CD4-positive, alpha-beta memory T cell (primary cell): ENCODE results near the gene RHBDD3. TPM values are rescaled to one million over a fixed set of nuclear protein-coding genes. Genes with fewer than 3 reads are reported as not detected.

Experiments used
- CTCF ChIA-PET: fragments of 350-600 bp; sonication (Branson Sonifier 250); formaldehyde crosslinking; loops from one replicate; lab custom pipeline; 2021; ENCODE audit warnings: inconsistent platforms; ENCODE audit not compliant: partially characterized antibody; lab: Charles Lee
- POLR2A ChIA-PET: fragments of 350-600 bp; sonication (Branson Sonifier 250); formaldehyde crosslinking; loops from one replicate; lab custom pipeline; 2021; ENCODE audit not compliant: partially characterized antibody; lab: Charles Lee
- DNase-seq, 5 donors: peaks; one replicate each; pipeline versions ENCODE4 v3.0.0 to v3.0.0-alpha.2; 2020 to 2022; ENCODE audit warnings: mixed read lengths in 1 of 5
- H3K27ac ChIP-seq: one replicate; pipeline ENCODE4 v1.7.0; 2013; ENCODE audit warnings: low read depth, low read length
- H3K27me3 ChIP-seq: 2 replicates; pipeline ENCODE4 v1.7.0; 2013; ENCODE audit warnings: mild to moderate bottlenecking, low read length, moderate library complexity; ENCODE audit not compliant: insufficient read depth
- H3K36me3 ChIP-seq: 2 replicates; pipeline ENCODE4 v1.7.0; 2013; ENCODE audit warnings: mild to moderate bottlenecking, low read length, moderate library complexity; ENCODE audit not compliant: insufficient read depth
- H3K4me1 ChIP-seq: 2 replicates; pipeline ENCODE4 v1.7.0; 2013; ENCODE audit warnings: mild to moderate bottlenecking, low read length, moderate library complexity; ENCODE audit not compliant: insufficient read depth
- H3K4me3 ChIP-seq, 2 donors: one replicate each; pipeline ENCODE4 v1.7.0; 2013; ENCODE audit warnings: low read length in 2 of 2, mild to moderate bottlenecking in 1 of 2
- H3K9me3 ChIP-seq, 2 donors: one replicate each; pipeline ENCODE4 v1.7.0; 2013; ENCODE audit warnings: low read length in 2 of 2, control low read depth in 1 of 2; ENCODE audit not compliant: control insufficient read depth in 1 of 2
- H3K27ac Mint-ChIP-seq, 7 donors: one replicate each; pipeline ENCODE4 v1.8.0; 2020 to 2021; ENCODE audit warnings: mixed read lengths in 7 of 7, mild to moderate bottlenecking in 6 of 7, inconsistent platforms in 3 of 7, moderate library complexity in 3 of 7
- H3K27me3 Mint-ChIP-seq, 2 donors: one replicate each; pipeline ENCODE4 v1.8.0; 2020 to 2021; ENCODE audit warnings: mixed read lengths in 2 of 2
- H3K36me3 Mint-ChIP-seq, 2 donors: one replicate each; pipeline ENCODE4 v1.8.0; 2020 to 2021; ENCODE audit warnings: mixed read lengths in 2 of 2, inconsistent platforms in 1 of 2, mild to moderate bottlenecking in 1 of 2
- H3K4me1 Mint-ChIP-seq, 4 donors: one replicate each; pipeline ENCODE4 v1.8.0; 2020 to 2021; ENCODE audit warnings: mixed read lengths in 4 of 4, mild to moderate bottlenecking in 1 of 4
- H3K4me3 Mint-ChIP-seq, 8 donors: one replicate each; pipeline ENCODE4 v1.8.0; 2020 to 2021; ENCODE audit warnings: mixed read lengths in 8 of 8, mild to moderate bottlenecking in 7 of 8, moderate library complexity in 6 of 8, inconsistent platforms in 3 of 8
- H3K9me3 Mint-ChIP-seq, 8 donors: one replicate each; pipeline ENCODE4 v1.8.0; 2020 to 2021; ENCODE audit warnings: mixed read lengths in 8 of 8, mild to moderate bottlenecking in 5 of 8, inconsistent platforms in 3 of 8, moderate library complexity in 1 of 8
- intact Hi-C: fragments of 100-400 bp; cut with micrococcal nuclease; formaldehyde crosslinking; loops from one replicate; pipeline ENCODE4 v1.15.1; 2023
- polyA plus RNA-seq, 2 donors: library from polyadenylated mRNA; unstranded; fragments of 300-500 nt; fragmentation: Illumina TruSeq; gene quantifications; one replicate each; pipeline ENCODE4 v1.2.3, GENCODE V29; 2021
- total RNA-seq, 2 experiments: library from RNA; stranded (reverse); gene quantifications; one replicate each; pipeline ENCODE4 v1.2.3, GENCODE V29; 2021

The RHBDD3 gene
- total and polyA plus RNA-seq, 4 experiments from 2014 or later: 7.8 to 16.1 (median 11.1) TPM

GRCh38 chr22:29308791-29309262 is 41.0 kb upstream of the RHBDD3 start:
- peaks cover 8% of the 10 kb centered on the region for H3K27me3 ChIP-seq
- H3K9me3 ChIP-seq: no peaks in the 10 kb centered on the region
- Mint-ChIP-seq H3K27me3 (peaks cover 16 to 23% of the 10 kb centered on the region in 2 donors), H3K9me3 (no peaks in the 10 kb centered on the region), H3K36me3 (no peaks in the 10 kb centered on the region), H3K4me3 (peak overlapping the region in 6 of 8 donors; percentile 40 to 67 (median 52)), H3K27ac (peak overlapping the region in 4 of 7 donors; percentile 24 to 73 (median 58)), H3K4me1 (peaks cover 10 to 41% (median 26%) of the 10 kb centered on the region in 4 donors)
- no peak overlapping the region for H3K27ac ChIP-seq
- DNase-seq: peak; percentile 32 to 60 (median 51)
- intact Hi-C loops: no loop called here
- H3K36me3 ChIP-seq: no peaks in the 10 kb centered on the region
- POLR2A ChIA-PET: no interaction called here
- CTCF ChIA-PET: no interaction called here
- H3K4me1 ChIP-seq: peaks cover 27% of the 10 kb centered on the region
- no peak overlapping the region for H3K4me3 ChIP-seq

GRCh38 chr22:29308148-29308790 is 40.5 kb upstream of the RHBDD3 start:
- ChIA-PET CTCF (no interaction called here), POLR2A (no interaction called here)
- no peaks in the 10 kb centered on the region for H3K9me3 ChIP-seq
- H3K27me3 Mint-ChIP-seq: peaks cover 10 to 17% of the 10 kb centered on the region in 2 donors
- peaks cover 8 to 40% (median 23%) of the 10 kb centered on the region in 4 donors for H3K4me1 Mint-ChIP-seq
- intact Hi-C loops: no loop called here
- no peak overlapping the region for H3K27ac ChIP-seq
- H3K27ac Mint-ChIP-seq: peak overlapping the region in 4 of 7 donors; percentile 24 to 73 (median 58)
- no peak overlapping the region for H3K4me3 ChIP-seq
- H3K27me3 ChIP-seq: peaks cover 4% of the 10 kb centered on the region
- H3K9me3 Mint-ChIP-seq: no peaks in the 10 kb centered on the region
- peaks cover 26% of the 10 kb centered on the region for H3K4me1 ChIP-seq
- DNase-seq: no peak
- H3K36me3 ChIP-seq: no peaks in the 10 kb centered on the region
- H3K36me3 Mint-ChIP-seq: no peaks in the 10 kb centered on the region
- peak overlapping the region in 6 of 8 donors; percentile 40 to 78 (median 52) for H3K4me3 Mint-ChIP-seq

DNA sequence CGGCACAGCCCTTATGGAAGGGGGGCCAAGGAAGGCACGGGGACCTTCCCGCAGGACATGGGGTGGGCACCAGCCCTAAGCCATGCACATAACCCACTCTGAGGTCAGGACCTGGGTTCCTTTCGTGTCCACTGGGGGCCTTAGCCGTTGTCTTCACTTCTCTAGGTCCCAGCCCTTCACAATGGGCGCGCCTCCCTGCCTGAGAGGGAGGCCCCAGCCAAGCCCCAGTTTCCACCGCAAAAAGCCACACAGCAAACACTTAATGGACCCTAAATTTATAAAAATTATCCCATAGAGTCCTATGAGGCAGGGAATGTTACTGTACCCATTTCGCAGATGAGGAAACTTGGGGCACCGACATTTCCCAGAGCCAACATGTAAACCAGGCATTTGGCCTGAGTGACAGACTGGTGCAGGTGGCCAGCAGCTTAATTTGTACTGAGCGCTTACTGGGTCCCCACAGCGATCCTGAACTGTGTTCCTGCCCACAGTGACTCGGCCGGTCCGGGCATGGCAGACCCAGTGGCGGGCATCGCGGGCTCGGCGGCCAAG is 39.9 kb upstream of the RHBDD3 start:
- no peak for DNase-seq
- Histone ChIP-seq H3K36me3 (no peaks in the 10 kb centered on the region), H3K4me1 (peaks cover 26% of the 10 kb centered on the region), H3K4me3 (peak overlapping the region in 1 of 2 donors; percentile 66), H3K27ac (no peak overlapping the region), H3K27me3 (no peaks in the 10 kb centered on the region), H3K9me3 (no peaks in the 10 kb centered on the region)
- CTCF ChIA-PET: interaction anchor here (1.9 kb wide), 1 partner anchor 13 kb away, joined by 4 read pairs; no protein-coding TSS in a partner anchor
- no peaks in the 10 kb centered on the region for H3K9me3 Mint-ChIP-seq
- peaks cover 8 to 40% (median 20%) of the 10 kb centered on the region in 4 donors for H3K4me1 Mint-ChIP-seq
- intact Hi-C loops: no loop called here
- peak overlapping the region; percentile 78 to 85 (median 82) for H3K4me3 Mint-ChIP-seq
- H3K27ac Mint-ChIP-seq: peak overlapping the region in 3 of 7 donors; percentile 25 to 73 (median 72)
- POLR2A ChIA-PET: no interaction called here
- H3K27me3 Mint-ChIP-seq: peaks cover 6 to 11% of the 10 kb centered on the region in 2 donors
- H3K36me3 Mint-ChIP-seq: no peaks in the 10 kb centered on the region

DNA sequence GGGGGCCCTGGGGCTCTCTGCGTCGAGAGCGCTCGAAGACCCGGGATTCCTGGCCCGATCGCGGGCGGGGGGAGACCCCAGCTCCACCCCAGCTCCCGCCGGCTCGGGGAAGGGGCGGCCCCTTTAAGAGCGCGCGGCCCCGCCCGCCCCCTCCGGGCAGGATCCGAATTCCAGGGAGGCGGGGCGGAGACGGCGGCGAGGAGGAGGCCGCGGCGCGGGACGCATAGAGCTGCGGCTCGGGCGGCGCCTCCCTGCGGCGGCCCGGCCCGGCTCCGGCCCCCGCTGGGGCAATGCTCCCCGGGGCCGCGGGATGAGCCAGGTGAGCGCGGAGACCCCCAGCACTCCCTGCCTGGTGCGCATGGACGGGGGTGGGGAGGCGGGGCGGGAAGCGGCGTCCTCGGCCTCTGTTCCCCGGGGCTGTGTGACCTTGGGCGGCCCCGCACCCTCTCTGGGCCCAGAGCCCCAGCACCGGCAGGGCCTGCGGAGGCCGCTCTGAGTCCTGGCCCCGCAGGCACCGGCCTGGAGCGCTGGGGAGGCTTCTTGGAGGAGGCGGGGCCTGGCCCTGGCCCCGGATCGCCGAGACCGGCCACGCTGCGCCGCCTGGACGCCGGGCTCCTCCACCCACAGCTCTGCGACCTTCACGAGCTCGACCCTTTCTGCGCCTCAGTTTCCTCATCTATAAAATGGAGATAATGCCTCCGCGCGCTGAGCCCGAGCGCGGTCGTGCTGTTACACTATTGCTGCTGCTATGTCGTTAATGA is 39.2 kb upstream of the RHBDD3 start:
- peaks cover 8 to 40% (median 17%) of the 10 kb centered on the region in 4 donors for H3K4me1 Mint-ChIP-seq
- Histone ChIP-seq H3K9me3 (no peaks in the 10 kb centered on the region), H3K36me3 (no peaks in the 10 kb centered on the region), H3K27me3 (no peaks in the 10 kb centered on the region), H3K4me1 (peaks cover 26% of the 10 kb centered on the region), H3K4me3 (peak overlapping the region in 1 of 2 donors; percentile 66), H3K27ac (no peak overlapping the region)
- peak overlapping the region in 2 of 7 donors; percentile 72 to 73 for H3K27ac Mint-ChIP-seq
- H3K27me3 Mint-ChIP-seq: peaks cover 3 to 7% of the 10 kb centered on the region in 2 donors
- no peak for DNase-seq
- peak overlapping the region; percentile 78 to 85 (median 83) for H3K4me3 Mint-ChIP-seq
- no peaks in the 10 kb centered on the region for H3K9me3 Mint-ChIP-seq
- POLR2A ChIA-PET: interaction anchor here (0.6 to 0.7 kb wide), 2 partner anchors 37 to 39 kb away, joined by 3 read pairs; partner anchors contain the start of genes EWSR1 and RHBDD3
- H3K36me3 Mint-ChIP-seq: no peaks in the 10 kb centered on the region
- CTCF ChIA-PET: interaction anchor here (1.9 kb wide), 1 partner anchor 12 kb away, joined by 4 read pairs; no protein-coding TSS in a partner anchor
- intact Hi-C loops: no loop called here

- peak within 1 kb of the TSS; percentile 42 to 66 for H3K4me3 ChIP-seq
- no peaks in the 10 kb centered on the region for H3K36me3 ChIP-seq
- peak within 1 kb of the TSS in 4 of 7 donors; percentile 23 to 73 (median 57) for H3K27ac Mint-ChIP-seq
- peaks cover 8 to 40% (median 17%) of the 10 kb centered on the region in 4 donors for H3K4me1 Mint-ChIP-seq
- peaks cover 2 to 7% of the 10 kb centered on the region in 2 donors for H3K27me3 Mint-ChIP-seq
- H3K27me3 ChIP-seq: no peaks in the 10 kb centered on the region
- H3K4me3 Mint-ChIP-seq: peak within 1 kb of the TSS; percentile 78 to 86 (median 84)
- intact Hi-C loops: no loop called here
- DNase-seq: peak; percentile 34 to 48 (median 35)
- H3K36me3 Mint-ChIP-seq: no peaks in the 10 kb centered on the region
- no peaks in the 10 kb centered on the region for H3K9me3 ChIP-seq
- no peak within 1 kb of the TSS for H3K27ac ChIP-seq
- peaks cover 26% of the 10 kb centered on the region for H3K4me1 ChIP-seq
- CTCF ChIA-PET: interaction anchor here (1.9 kb wide), 1 partner anchor 11 kb away, joined by 4 read pairs; no protein-coding TSS in a partner anchor
- POLR2A ChIA-PET: interaction anchor here (0.6 to 0.7 kb wide), 2 partner anchors 36 to 39 kb away, joined by 3 read pairs; partner anchors contain the start of genes EWSR1 and RHBDD3
- H3K9me3 Mint-ChIP-seq: no peaks in the 10 kb centered on the region
Measured at GRCh38 chr22:29306175-29306834, 38.5 kb upstream of the RHBDD3 start, which contains the start of gene GAS2L1. GAS2L1 (plus strand) TSS chr22:29306650; CDS start chr22:29308106, 1,456 bp downstream.

- Histone ChIP-seq H3K4me1 (peaks cover 23% of the 10 kb centered on the region), H3K9me3 (no peaks in the 10 kb centered on the region), H3K36me3 (peaks cover 1% of the 10 kb centered on the region), H3K27me3 (no peaks in the 10 kb centered on the region), H3K27ac (no peak overlapping the region), H3K4me3 (peak overlapping the region; percentile 42 to 66)
- intact Hi-C loops: no loop called here
- no peak for DNase-seq
- peak overlapping the region; percentile 75 to 86 (median 83) for H3K4me3 Mint-ChIP-seq
- no peaks in the 10 kb centered on the region for H3K9me3 Mint-ChIP-seq
- POLR2A ChIA-PET: interaction anchor here (0.5 kb wide), 1 partner anchor 508 kb away, joined by 4 read pairs; no protein-coding TSS in a partner anchor
- H3K4me1 Mint-ChIP-seq: peaks cover 10 to 40% (median 17%) of the 10 kb centered on the region in 4 donors
- peaks cover 0 to 4% of the 10 kb centered on the region in 2 donors for H3K27me3 Mint-ChIP-seq
- CTCF ChIA-PET: interaction anchor here (0.7 to 1.9 kb wide), 2 partner anchors 11 to 195 kb away, joined by 3 to 4 read pairs; no protein-coding TSS in a partner anchor
- H3K27ac Mint-ChIP-seq: peak overlapping the region in 2 of 7 donors; percentile 24 to 36
- H3K36me3 Mint-ChIP-seq: peaks cover 4% of the 10 kb centered on the region in 2 donors
Measured at GRCh38 chr22:29305836-29306174, 38.0 kb upstream of the RHBDD3 start.
